NCI-H1417 (cell line): ENCODE results near the gene ANO6.

Experiments
- DNase-seq, 3 experiments: peaks; one replicate each; lab custom pipeline; 2025; lab: John Stamatoyannopoulos, UW

The ANO6 gene, protein sequence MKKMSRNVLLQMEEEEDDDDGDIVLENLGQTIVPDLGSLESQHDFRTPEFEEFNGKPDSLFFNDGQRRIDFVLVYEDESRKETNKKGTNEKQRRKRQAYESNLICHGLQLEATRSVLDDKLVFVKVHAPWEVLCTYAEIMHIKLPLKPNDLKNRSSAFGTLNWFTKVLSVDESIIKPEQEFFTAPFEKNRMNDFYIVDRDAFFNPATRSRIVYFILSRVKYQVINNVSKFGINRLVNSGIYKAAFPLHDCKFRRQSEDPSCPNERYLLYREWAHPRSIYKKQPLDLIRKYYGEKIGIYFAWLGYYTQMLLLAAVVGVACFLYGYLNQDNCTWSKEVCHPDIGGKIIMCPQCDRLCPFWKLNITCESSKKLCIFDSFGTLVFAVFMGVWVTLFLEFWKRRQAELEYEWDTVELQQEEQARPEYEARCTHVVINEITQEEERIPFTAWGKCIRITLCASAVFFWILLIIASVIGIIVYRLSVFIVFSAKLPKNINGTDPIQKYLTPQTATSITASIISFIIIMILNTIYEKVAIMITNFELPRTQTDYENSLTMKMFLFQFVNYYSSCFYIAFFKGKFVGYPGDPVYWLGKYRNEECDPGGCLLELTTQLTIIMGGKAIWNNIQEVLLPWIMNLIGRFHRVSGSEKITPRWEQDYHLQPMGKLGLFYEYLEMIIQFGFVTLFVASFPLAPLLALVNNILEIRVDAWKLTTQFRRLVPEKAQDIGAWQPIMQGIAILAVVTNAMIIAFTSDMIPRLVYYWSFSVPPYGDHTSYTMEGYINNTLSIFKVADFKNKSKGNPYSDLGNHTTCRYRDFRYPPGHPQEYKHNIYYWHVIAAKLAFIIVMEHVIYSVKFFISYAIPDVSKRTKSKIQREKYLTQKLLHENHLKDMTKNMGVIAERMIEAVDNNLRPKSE

DNA sequence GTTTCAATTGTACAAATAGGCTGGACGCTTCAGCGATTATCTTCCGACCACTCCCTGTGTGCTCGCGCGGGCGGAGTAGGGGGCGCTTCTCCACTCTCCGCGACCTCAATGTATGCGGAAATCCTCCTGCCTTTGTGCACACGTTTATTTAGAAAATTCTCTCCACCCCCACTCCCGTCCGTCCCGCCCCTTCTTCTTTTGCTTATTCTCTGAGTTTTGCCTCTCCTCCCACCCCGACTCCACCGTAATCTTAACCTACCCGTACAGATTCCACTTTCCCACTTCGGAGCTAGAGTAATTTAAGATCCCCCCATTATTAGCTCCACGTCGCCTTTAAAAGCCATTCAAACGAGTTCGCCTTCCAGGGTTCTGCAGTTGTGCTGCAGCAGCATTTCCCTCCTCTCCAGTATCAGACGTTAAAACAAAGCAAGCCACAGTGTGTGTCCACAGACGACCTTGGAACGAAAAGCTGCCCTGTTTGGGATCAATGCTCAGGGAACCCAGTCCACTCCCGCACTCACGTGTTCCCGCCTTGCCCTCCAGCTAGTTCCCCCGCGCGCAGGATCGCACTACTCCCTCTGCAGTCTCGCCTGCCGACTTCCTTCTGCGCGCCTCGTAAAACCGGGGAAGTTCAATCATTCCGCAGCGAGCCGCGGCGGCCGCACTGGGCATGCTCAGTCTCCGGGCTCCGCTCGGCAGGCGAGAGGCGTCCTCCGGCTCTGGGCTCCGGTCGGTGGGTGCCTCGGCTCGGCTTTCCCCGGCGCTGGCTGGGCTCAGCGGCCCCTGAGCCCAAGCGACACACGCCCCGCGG lies at the start of gene ANO6:
Gene ANO6, plus strand, starts transcription at position 677 of the 811 bp plus-strand sequence. CDS start 227 bp downstream, outside the sequence.
- peak; percentile 91 to 98 (median 95) for DNase-seq

DNA sequence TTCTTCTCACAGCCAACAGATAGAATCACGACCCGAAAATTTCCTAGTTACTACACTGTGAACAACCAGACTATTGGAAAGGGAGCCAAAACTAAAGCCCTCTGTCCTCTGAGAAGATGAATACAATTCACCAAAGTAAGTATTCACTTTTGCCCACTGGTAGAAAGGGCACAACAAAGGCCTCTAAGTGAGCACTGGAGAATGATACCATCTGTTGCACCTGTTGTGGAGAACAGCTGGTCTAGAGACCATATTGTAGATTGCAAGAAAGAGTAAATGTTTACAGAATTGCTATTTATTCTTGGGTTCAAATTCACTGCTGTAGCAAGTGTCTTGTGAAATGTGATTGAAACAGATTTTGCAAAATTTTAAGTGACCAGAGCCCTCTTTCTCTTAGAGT lies 46.9 kb upstream of the ANO6 start:
- no peak for DNase-seq

DNA sequence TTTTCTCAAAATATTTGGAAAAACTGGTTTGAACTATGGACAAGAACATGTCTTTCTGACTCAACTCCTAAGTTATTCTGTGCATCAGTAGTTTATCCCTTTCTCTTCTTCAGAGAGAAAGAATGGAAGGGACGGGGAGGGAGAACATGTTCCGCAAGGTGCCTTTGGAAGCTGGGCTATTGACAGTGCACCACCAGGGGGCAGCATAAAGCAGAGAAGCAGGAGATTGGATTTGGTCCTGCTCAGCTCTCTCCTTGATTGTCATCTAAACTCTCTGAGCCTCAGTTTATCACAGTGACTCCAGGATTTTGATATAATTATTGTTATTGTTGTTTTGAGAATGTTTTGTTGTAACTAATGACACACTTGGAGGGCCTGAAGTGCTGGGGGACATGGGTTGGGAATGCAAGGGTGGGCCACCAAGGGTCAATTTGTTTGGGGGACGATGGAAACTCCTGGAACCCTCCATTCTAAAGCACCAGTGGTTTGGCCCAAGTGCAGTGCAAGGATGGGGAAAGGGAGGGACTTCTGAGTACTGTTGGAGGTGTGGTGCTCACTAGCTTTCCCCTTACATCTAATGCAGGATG lies 45.3 kb upstream of the ANO6 start:
- DNase-seq: peak; percentile 49 to 87 (median 78)

DNA sequence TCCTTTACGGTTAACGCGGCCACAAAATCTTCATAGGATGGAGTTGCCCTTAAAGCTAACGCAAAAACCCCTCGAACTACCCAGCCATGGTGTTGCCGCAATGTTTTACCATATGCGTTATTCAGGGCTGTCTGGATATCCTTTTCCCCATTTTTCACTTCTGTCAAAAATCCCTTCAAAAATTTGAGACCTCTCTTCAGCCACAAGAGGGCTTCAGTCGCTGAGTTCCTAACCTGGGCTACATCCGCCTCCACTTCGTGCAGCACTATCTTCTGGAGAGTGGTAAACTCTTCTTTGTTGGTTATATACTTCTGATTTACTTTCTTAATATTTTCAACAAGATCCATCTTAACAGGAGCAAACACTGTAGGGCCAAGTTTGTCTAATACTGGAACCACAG lies 42.6 kb upstream of the ANO6 start:
- DNase-seq: peak in 1 of 3 experiments; percentile 21

DNA sequence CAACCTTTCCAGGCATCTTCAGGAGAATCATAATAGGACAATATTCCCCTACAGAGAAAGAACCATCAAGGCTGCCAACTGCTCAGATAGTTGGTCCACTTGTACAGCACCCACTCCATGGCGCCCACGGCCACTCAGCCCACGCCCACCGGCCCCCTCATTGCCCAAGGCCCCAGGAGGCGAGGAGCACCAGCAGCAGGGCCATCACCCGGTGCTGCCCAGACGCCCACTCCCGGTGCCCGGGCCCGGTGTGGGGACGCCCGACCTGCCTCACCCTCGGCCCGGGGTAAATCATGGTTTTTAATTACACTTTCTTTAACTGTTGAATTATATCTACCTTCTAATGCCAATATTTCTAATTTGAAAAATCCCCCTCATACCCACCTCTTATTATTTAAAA lies 41.3 kb upstream of the ANO6 start:
- no peak for DNase-seq

DNA sequence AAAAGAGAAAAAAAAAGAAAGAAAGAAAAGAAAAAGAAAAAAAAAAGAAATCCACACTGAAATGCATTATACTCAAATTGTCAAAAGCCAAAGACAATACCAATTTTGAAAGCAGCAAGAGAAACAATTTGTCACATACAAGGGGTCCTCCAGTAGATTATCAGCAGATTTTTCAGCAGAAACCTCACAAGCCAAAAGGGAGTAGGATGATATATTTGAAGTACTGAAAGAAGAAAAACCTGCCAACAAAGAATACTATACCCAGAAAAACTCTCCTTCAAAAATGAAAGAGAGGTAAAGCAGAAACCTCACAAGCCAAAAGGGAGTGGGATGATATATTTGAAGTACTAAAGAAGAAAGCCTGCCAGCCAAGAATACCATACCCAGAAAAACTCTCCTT lies 37.1 kb upstream of the ANO6 start:
- no peak for DNase-seq

DNA sequence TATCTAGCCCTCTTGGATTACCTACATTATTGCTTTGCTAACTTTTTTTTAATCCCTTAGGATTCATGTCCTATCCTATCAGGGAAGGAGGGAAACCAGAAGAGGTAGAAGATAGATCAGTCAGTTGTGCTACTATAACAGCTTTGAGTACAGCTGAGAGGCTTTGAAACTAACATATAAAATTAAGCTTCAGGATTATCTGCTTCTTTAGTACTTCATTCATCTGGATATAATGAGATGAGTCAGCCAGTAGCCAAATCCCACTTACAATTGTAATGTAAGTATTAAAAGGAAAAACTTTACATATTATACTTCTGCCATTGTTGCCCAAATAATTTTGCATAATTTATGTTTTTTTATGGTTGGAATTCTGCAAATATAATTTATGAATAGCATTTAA lies 33.4 kb upstream of the ANO6 start:
- no peak for DNase-seq

DNA sequence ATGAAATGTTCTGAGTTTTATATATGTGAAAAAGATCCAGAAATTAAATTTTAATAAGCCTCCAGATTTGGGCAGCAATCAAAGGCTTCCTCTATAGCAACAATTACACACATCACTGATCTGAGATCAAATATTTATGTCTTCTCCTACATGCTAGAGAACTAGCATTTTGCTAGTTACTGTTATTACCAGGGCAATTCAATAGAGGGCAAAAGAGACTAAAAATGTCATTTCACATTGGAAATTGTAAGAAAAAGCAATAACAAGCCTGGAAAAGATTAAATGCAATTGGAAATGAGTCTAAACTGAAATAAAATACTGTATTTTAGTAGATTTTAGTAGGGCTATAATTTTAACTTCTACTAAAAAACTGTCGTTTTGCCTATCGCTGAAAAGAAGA lies 32.6 kb upstream of the ANO6 start:
- peak in 1 of 3 experiments; percentile 21 for DNase-seq

DNA sequence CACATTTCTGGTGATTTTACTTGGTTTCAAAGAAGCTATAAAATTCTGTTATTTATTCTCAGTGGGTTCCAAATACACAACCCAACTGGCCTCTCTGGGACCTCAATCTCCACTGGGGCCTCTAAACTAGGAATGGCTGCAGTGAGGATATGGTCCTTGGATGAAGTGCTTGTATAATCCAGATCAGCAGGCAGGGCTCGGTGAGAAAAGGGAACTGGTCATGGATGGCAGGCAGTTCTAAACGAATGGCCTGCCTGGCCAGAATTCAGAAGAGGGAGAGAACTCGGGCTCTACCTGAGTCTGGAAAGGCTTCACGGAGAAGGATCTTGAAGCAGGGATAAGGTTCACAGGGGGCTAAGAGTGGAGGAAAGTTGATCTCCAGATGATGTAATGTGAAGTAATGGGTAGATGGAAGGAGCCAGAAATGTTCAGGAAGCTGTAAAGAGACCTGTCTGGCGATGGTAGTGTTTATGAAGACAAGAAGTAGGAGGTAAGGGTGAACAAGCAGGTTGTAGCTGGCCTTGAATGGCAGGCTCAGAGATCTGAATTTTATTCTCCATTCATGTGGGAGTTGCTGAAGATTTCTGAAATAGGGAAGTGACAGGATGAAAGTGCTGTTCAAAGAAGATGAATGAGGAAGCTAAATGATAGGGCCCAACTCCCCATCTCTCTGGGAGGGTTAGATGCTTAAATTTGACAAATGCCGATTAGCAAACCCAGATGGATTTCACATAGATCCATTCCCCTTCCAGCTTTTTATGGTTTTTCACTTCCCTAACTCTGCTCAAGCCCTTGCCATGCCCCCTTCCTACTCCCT lies 31.5 kb upstream of the ANO6 start:
- DNase-seq: no peak

DNA sequence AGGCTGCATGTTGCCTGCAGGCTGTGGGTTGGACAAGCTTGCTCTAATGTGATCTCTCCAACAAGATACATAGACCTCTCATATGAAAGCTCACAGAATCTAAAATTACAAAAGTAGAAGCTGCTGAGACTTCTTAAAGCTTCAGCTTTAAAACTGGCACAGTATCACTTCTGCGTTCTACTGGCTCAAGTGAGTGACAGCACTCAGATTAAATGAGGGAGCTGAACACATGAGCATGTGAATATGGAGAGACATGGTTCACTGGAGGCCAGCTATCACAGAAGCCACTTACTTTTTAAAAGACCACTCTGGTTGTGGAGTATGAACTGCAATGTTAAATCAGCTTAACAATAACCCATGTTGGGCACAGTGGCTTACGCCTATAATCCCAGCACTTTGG lies 29.1 kb upstream of the ANO6 start:
- DNase-seq: no peak

DNA sequence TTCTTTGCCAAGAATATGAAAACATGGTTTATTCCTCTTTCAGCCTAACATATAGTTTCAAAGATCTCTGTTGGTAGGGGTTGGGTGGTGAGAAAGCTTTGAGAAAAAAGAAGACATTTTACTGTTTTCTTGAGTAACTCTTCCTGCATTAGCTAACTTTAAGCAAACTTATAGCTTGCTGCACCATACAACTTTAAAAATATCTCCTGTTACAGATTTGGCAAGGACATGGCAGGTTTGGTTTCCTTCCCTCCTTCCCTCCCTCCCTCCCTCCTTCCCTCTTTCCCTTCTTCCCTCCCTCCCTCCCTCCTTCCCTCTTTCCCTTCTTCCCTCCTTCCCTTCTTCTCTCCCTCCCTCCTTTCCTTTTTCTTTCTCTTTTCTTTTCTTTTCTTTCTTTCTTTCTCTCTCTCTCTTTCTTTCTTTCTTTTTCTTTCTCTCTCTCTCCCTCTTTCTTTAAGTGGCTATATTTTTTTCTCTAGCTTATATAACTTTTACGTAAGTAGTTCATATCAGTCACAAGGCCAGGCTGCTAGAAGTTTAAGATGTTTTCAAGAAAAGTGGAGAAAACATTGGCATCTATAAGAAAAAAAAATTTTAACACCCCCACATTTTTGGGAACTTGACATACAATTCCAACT lies 26.0 kb upstream of the ANO6 start:
- DNase-seq: no peak

DNA sequence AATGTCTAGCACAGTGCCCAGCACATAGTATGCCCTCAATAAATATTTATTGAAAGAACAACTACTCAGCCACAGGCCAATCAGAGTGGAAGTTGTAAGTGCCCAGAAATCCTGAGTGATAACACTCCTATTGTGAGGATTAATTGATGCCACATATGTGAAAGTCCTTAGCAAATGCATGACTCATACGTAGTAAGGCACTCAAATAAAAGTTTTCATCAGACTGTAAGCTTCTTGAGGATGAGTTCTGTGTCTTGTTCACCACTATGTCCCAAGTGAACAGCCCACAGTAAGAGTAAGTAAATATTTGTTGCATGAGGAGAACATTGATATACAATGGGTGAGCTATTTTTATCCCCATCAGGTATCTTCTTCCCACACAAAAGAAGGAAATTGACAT lies 24.7 kb upstream of the ANO6 start:
- no peak for DNase-seq

DNA sequence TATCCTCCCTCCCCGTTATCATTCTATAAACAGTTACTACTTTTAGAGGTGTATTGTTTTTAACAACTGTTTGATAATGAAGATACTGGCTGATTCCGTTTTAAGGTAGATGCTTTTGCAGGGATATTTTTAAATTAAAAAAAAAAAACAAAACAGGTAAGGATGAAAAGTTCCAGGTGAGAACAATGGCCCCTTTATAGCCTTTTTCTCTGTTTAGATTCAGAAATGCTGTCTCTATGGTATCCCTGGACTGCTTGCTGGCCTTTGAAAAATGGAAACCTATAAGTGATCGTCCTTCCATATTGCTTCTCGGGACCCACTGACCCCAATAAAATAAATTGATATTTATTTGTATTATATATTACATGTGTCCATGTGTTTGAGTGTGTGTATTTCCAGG lies 23.2 kb upstream of the ANO6 start:
- no peak for DNase-seq

DNA sequence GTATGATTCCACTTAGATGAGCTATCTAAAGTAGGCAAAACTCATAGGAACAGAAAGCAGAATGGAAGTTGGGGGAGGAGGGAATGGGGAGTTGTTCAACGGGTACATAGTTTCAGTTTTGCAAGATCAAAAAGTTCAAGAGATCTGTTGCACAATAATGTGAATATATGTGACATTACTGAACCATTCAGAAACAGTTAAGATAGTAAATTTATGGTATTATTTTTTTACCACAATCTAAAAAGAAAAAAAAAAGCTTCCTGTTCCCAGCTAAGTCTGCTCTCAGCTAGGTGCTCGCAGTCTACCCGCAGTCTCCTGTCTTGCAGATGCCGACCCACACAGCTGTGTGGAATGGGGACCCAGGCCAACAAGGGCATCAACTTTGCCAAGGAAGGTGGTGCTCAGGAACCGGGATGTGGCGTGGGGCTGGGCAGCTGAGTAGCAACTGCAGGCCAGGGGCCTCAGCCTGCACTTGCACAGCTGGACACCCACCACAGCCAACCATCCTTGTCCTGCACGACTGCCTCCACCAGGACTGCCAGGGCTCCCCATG lies 15.3 kb upstream of the ANO6 start:
- no peak for DNase-seq

DNA sequence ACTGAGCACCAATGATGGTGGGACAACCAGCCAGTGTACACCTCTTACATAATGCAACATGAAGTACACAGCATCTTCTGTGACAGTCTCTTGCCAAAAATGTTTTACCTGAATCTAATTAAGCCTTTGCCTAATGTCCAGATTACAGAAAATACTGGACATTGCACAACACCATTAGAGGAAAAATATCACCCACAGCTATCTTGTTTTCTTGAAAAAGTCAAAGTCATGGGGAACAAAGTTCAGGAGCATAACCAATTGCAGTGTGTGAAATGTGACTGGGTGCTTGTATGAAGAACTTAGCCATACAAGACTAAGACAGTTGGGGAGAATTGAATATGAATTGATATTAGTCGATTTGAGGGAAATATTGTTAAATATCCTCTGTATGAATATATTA lies 12.1 kb upstream of the ANO6 start:
- no peak for DNase-seq

DNA sequence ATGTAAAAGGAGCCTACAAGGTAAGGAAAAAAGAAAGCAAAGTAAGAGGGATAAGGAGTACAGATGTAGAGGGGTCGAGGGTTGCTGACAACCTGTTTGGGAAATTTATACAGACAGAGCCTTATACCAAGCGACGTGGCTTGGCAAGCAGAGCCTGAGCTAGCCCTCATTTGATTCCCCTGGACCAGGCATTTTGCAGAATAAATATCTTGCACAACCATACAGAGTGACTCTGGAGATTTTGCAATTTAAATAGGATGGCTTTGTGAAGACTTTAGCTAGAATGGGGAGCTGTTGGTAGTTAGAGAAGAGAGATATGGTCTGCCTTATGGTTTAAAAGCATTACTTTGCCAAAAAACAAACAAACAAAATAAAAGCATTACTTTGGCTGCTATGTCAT lies 11.1 kb upstream of the ANO6 start:
- no peak for DNase-seq

DNA sequence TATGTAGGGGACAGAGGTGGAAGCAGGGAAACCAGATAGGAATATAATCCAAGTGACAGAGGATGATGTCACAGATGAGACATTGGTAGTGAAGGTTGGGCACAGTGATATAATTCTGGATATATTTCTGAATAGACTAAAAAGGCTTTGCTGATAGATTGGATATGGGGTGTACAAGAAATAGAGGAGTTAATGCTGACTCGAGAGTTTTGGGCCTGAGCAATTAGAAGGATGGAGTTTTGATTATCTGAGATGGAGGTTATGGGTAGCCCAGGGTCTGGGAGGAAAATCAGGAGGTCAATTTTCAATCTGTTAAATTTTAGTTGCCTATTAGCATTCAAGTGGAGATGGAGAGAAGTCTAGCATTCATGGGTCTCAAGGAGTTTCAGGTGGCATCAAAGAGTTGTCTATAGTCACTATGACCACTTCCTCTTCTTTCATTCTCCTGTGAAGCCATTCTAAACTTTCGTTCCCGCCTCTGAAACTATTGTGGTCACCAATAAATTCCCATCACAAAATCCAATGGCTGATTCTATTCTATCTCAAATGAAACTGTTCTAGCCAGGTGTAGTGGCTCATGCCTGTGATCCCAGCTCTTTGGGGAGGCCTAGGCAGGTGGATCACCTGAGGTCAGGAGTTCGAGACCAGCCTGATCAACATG lies 10.6 kb upstream of the ANO6 start:
- no peak for DNase-seq

DNA sequence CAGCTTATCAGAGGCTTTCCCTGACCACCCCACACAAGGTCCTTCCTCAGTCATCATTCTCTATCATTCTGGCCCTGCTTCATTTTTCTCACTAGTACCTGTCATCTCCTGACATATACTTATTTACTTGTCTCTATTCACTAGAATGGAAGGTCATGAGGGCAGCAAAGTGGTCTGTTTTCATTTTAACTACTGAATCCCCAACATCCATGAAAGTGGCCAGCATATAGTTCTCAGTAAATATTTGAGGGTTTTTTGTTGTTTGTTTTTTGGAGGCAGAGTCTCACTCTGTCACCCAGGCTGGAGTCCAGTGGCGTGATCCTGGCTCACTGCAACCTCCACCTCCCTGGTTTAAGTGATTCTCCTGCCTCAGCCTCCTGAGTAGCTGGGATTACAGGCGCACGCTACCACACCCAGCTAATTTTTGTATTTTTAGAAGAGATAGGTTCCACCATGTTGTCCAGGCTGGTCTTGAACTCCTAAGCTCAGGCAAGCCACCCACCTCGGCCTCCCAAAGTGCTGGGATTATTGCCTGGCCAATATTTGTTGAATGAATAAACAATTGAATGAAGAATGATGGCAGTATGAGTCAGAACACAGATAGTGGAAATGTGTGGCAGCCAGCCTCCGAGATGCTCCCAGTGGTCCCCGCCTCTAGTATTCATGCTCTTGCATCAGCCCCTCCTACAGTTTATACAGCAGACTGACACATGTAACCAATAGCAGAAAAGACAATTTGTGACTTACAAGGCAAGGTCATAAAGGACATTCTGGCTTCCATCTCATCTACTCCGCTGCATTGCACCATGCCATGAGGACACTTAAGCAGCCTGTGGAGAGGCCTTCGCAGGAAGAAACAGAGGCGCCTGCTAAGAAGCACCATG lies 7.0 kb upstream of the ANO6 start:
- peak in 1 of 3 experiments; percentile 30 for DNase-seq

DNA sequence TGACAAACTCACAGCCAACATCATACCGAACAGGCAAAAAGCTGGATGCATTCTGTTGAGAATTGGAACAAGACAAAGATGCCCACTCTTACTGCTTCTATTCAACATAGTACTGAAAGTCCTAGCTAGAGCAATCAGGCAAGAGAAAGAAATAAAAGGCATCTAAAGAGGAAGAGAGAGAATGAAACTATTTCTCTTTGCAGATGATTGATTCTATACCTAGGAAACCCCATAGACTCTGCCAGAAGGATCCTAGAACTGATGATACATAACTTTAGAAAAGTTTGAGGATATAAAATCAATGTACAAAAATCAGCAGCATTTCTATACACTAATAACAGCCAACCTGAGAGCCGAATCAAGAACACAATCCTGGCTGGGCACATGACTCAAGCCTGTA lies 6.1 kb upstream of the ANO6 start:
- DNase-seq: no peak
